GM21576 (cell line): ENCODE measurements around the gene LANCL1.

Experiments used
- ATAC-seq: cut with Tn5 transposase; IDR thresholded peaks from one replicate; pipeline ENCODE4 v1.9.1; 2021; ENCODE audit warnings: mild to moderate bottlenecking, moderate library complexity; ENCODE audit not compliant: unreplicated experiment

LANCL1 gene

GRCh38 chr2:210476194-210477128, at the start of gene LANCL1:
TSS of gene LANCL1 (minus strand) at chr2:210476759. CDS start at chr2:210476396, 363 bp downstream.
- ATAC-seq: peak; percentile 100

GRCh38 chr2:210524533-210524932, 48.0 kb upstream of the LANCL1 start:
- no peak for ATAC-seq

- no peak for ATAC-seq
These were observed 47.2 kb upstream of the LANCL1 start for GRCh38 chr2:210523650-210524289.

- ATAC-seq: no peak
These were observed 45.8 kb upstream of the LANCL1 start for GRCh38 chr2:210522399-210522798.

GRCh38 chr2:210519594-210519993, 43.0 kb upstream of the LANCL1 start:
- no peak for ATAC-seq

GRCh38 chr2:210517264-210517663, 40.7 kb upstream of the LANCL1 start:
- ATAC-seq: no peak

- ATAC-seq: no peak
These were observed 39.4 kb upstream of the LANCL1 start for GRCh38 chr2:210515911-210516310.

GRCh38 chr2:210503725-210504191, 27.2 kb upstream of the LANCL1 start:
- no peak for ATAC-seq

GRCh38 chr2:210503001-210503623, 26.6 kb upstream of the LANCL1 start:
- ATAC-seq: peak; percentile 89

- peak; percentile 88 for ATAC-seq
These were observed 20.0 kb upstream of the LANCL1 start for GRCh38 chr2:210496512-210496911.

GRCh38 chr2:210493528-210493927, 17.0 kb upstream of the LANCL1 start:
- peak; percentile 40 for ATAC-seq

- ATAC-seq: no peak
These were observed 5.1 kb upstream of the LANCL1 start for GRCh38 chr2:210481601-210482175.

- ATAC-seq: no peak
These were observed 4.2 kb upstream of the LANCL1 start for GRCh38 chr2:210480764-210481163.

GRCh38 chr2:210480079-210480478, 3.5 kb upstream of the LANCL1 start:
- ATAC-seq: no peak

- no peak for ATAC-seq
These were observed 2.1 kb upstream of the LANCL1 start for GRCh38 chr2:210478661-210479060.

- no peak for ATAC-seq
These were observed 937 bp upstream of the LANCL1 start for GRCh38 chr2:210477496-210477895.

GRCh38 chr2:210475706-210476105, 853 bp downstream of the LANCL1 start:
- no peak for ATAC-seq

- ATAC-seq: no peak
These were observed 1.8 kb downstream of the LANCL1 start for GRCh38 chr2:210474776-210475175.

GRCh38 chr2:210461401-210461800, 15.2 kb downstream of the LANCL1 start:
- ATAC-seq: peak; percentile 63

- peak; percentile 54 for ATAC-seq
These were observed 16.0 kb downstream of the LANCL1 start for GRCh38 chr2:210460322-210461227.
